Lower leg skin (tissue), 4 donors: ENCODE data around the gene TAPT1. TPM values are rescaled to one million over a fixed set of nuclear protein-coding genes. Genes with fewer than 3 reads are reported as not detected.
"Not testable (repeated sequence)": the region's sequence is repeated elsewhere in the genome, so short reads cannot be mapped to it uniquely, and the experiment has no call there.

Experiments
- DNase-seq, 2 donors: peaks; one replicate each; pipeline ENCODE4 v3.0.0-alpha.2; 2019; ENCODE audit warnings: low spot score in 2 of 2
- H3K4me3 ChIP-seq: fragments of 200-600 bp; sonication (generic); 2 replicates; pipeline ENCODE4 v1.5.1; 2017; ENCODE audit warnings: mild to moderate bottlenecking, low read depth; ENCODE audit not compliant: poor library complexity, severe bottlenecking
- POLR2A ChIP-seq, 2 donors: fragments of 450-650 bp; IDR thresholded peaks; one replicate each; pipeline ENCODE4 v1.6.1; 2016 to 2017; ENCODE audit warnings: antibody characterized with exemption in 2 of 2, mild to moderate bottlenecking in 1 of 2, moderate library complexity in 1 of 2
- WGBS, 2 donors: methylation state at CpG; one replicate each; pipeline ENCODE4 v1.1.5; 2018; 5-methylcytosine and 5-hydroxymethylcytosine counted together
- intact Hi-C: fragments of 100-400 bp; cut with DNase I; formaldehyde crosslinking; loops from one replicate; pipeline ENCODE4 v1.15.0; 2023; ENCODE audit warnings: low total_unique reads
- total RNA-seq, 4 donors: library from RNA; depleted of rRNA; stranded (reverse); fragments of >200 nt; gene quantifications; one replicate each; pipeline ENCODE4 v1.1.0, GENCODE V29; 2016
- TF ChIP-seq, protein P1 (sequence below), 3 donors: fragments of 450-650 bp; IDR thresholded peaks; one replicate each; pipeline ENCODE4 v1.5.1; 2016; ENCODE audit warnings: antibody characterized with exemption in 3 of 3, mild to moderate bottlenecking in 3 of 3, moderate library complexity in 2 of 3

The TAPT1 gene
- total RNA-seq, 4 donors from 2014 or later = 10.5 to 31.0 (median 18.7) TPM

DNA sequence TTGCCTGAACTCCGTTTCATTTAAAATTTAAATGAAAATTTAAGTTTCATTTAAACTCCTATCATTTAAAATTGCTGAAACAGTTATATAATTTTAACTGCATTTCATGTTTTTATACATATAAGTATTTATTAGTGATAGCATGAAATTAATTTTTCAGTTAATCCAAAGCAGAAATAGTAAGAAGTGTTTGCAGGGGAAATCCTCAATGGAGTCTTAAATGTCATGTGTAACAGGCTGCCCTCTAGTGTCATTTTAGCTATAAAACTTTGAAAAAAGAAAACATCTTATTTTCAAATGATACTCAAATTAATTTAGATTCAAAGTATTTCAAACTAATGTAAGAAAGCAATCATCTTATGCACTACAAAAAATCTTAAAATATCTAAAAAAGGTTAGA, 27.2 kb downstream of the TAPT1 start:
- DNase-seq = no peak
- TF ChIP-seq, protein P1, sequence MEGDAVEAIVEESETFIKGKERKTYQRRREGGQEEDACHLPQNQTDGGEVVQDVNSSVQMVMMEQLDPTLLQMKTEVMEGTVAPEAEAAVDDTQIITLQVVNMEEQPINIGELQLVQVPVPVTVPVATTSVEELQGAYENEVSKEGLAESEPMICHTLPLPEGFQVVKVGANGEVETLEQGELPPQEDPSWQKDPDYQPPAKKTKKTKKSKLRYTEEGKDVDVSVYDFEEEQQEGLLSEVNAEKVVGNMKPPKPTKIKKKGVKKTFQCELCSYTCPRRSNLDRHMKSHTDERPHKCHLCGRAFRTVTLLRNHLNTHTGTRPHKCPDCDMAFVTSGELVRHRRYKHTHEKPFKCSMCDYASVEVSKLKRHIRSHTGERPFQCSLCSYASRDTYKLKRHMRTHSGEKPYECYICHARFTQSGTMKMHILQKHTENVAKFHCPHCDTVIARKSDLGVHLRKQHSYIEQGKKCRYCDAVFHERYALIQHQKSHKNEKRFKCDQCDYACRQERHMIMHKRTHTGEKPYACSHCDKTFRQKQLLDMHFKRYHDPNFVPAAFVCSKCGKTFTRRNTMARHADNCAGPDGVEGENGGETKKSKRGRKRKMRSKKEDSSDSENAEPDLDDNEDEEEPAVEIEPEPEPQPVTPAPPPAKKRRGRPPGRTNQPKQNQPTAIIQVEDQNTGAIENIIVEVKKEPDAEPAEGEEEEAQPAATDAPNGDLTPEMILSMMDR (IDR thresholded peaks at IDR 0.05) = no peak
- no peak for TF ChIP-seq POLR2A (IDR thresholded peaks at IDR 0.05)
- no peak overlapping the region for H3K4me3 ChIP-seq
- WGBS, 2 donors = 92 to 98% methylated on average over 1 of the region's 1 CpG
- intact Hi-C loops = no loop called here

GRCh38 chr4:16197876-16198665, 28.2 kb downstream of the TAPT1 start:
- intact Hi-C loops = no loop called here
- TF ChIP-seq, protein P1 (IDR thresholded peaks at IDR 0.05) = no peak
- TF ChIP-seq POLR2A (IDR thresholded peaks at IDR 0.05) = no peak
- no peak for DNase-seq
- H3K4me3 ChIP-seq = no peak overlapping the region
- 80 to 82% methylated on average over 2 of the region's 2 CpGs for WGBS, 2 donors

GRCh38 chr4:16196482-16197393, 29.5 kb downstream of the TAPT1 start:
- intact Hi-C loops = no loop called here
- 28 to 34% methylated on average over 9 of the region's 9 CpGs for WGBS, 2 donors
- H3K4me3 ChIP-seq = no peak overlapping the region
- no peak for DNase-seq
- TF ChIP-seq, protein P1 (IDR thresholded peaks at IDR 0.05) = no peak
- TF ChIP-seq POLR2A (IDR thresholded peaks at IDR 0.05) = no peak

GRCh38 chr4:16195209-16195608, 31.1 kb downstream of the TAPT1 start:
- no peak overlapping the region for H3K4me3 ChIP-seq
- WGBS, 2 donors = 69 to 73% methylated on average over 1 of the region's 1 CpG
- intact Hi-C loops = no loop called here
- no peak for TF ChIP-seq POLR2A (IDR thresholded peaks at IDR 0.05)
- TF ChIP-seq, protein P1 (IDR thresholded peaks at IDR 0.05) = no peak
- no peak for DNase-seq

- intact Hi-C loops, DNase-seq, H3K4me3 ChIP-seq: not testable (repeated sequence)
- WGBS, 2 donors = 80 to 83% methylated on average over 4 of the region's 4 CpGs
These were observed 31.5 kb downstream of the TAPT1 start for GRCh38 chr4:16194798-16195197.

GRCh38 chr4:16194214-16194613, 32.1 kb downstream of the TAPT1 start:
- no peak for DNase-seq
- H3K4me3 ChIP-seq = no peak overlapping the region
- 48 to 67% methylated on average over 3 of the region's 3 CpGs for WGBS, 2 donors
- intact Hi-C loops = no loop called here
- no peak for TF ChIP-seq POLR2A (IDR thresholded peaks at IDR 0.05)
- TF ChIP-seq, protein P1 (IDR thresholded peaks at IDR 0.05) = no peak
